Epithelial cell of proximal tubule (primary cell): Measurements from ENCODE around the gene FAM217B. TPM values are rescaled to one million over a fixed set of nuclear protein-coding genes. Genes with fewer than 3 reads are reported as not detected.
A peak's percentile ranks its signal among the peaks of the same experiment; 100 is the strongest.

ENCODE experiments used
- DNase-seq: peaks from one replicate; pipeline ENCODE4 v3.0.0-alpha.2; 2011; ENCODE audit warnings: low read depth
- H3K4me3 ChIP-seq: 2 replicates; pipeline ENCODE4 v1.5.1; 2011; ENCODE audit warnings: low read depth, mild to moderate bottlenecking, low read length
- CTCF ChIP-seq: conservative IDR thresholded peaks from 2 replicates; pipeline ENCODE4 v1.5.1; 2012; ENCODE audit warnings: low read depth, mild to moderate bottlenecking, low read length
- total RNA-seq: library from RNA; depleted of rRNA; stranded (reverse); fragments of >200 nt; gene quantifications from 2 replicates; pipeline ENCODE4 v1.2.3, GENCODE V29; 2015

Gene FAM217B
- total RNA-seq, 1 donor from 2014 or later = 4.3 TPM

GRCh38 chr20:59945175-59945574, 5.0 kb downstream of the FAM217B start:
- no peak for DNase-seq
- H3K4me3 ChIP-seq = no peak overlapping the region
- no peak for TF ChIP-seq CTCF

- no peak for TF ChIP-seq CTCF
- no peak for DNase-seq
- H3K4me3 ChIP-seq = no peak overlapping the region
Measured at GRCh38 chr20:59945731-59946130, 5.5 kb downstream of the FAM217B start.

- no peak overlapping the region for H3K4me3 ChIP-seq
- TF ChIP-seq CTCF = no peak
- DNase-seq = no peak
Measured at GRCh38 chr20:59947376-59947775, 7.2 kb downstream of the FAM217B start.

GRCh38 chr20:59948212-59948611, 8.0 kb downstream of the FAM217B start:
- H3K4me3 ChIP-seq = no peak overlapping the region
- no peak for DNase-seq
- no peak for TF ChIP-seq CTCF

GRCh38 chr20:59948828-59949720, 8.9 kb downstream of the FAM217B start:
- no peak for DNase-seq
- no peak overlapping the region for H3K4me3 ChIP-seq
- peak; percentile 65 for TF ChIP-seq CTCF

GRCh38 chr20:59949911-59950310, 9.7 kb downstream of the FAM217B start:
- DNase-seq = no peak
- no peak for TF ChIP-seq CTCF

GRCh38 chr20:59954718-59955117, 14.5 kb downstream of the FAM217B start:
- no peak overlapping the region for H3K4me3 ChIP-seq
- no peak for DNase-seq
- no peak for TF ChIP-seq CTCF

More at GRCh38 chr20:59949911-59950310, 9.7 kb downstream of the FAM217B start:
- no peak overlapping the region for H3K4me3 ChIP-seq
